Adrenal gland (tissue), 12 donors: Measurements from ENCODE around the gene KDM4C. TPM values are rescaled to one million over a fixed set of nuclear protein-coding genes. Genes with fewer than 3 reads are reported as not detected.

Source experiments
- DNase-seq, 7 donors: peaks; one replicate each; pipeline ENCODE4 v3.0.0-alpha.2; 2019 to 2020
- H3K27ac ChIP-seq, 5 donors: fragments of 200-600 bp; sonication (generic) in 4 of 5; 1 replicate in 3 of 5; 2 replicates in 2 of 5; pipeline versions ENCODE4 v1.5.1 to v1.8.0; 2016 to 2020; ENCODE audit warnings: mild to moderate bottlenecking in 1 of 5
- H3K27me3 ChIP-seq: fragments of 200-600 bp; 2 replicates; pipeline ENCODE4 v1.8.0; 2021
- H3K36me3 ChIP-seq, 2 donors: fragments of 200-600 bp; replicated peaks in 1 of 2; 1 replicate in 1 of 2; 2 replicates in 1 of 2; pipeline versions ENCODE4 v1.5.1 to v1.8.0; 2018 to 2022
- H3K4me1 ChIP-seq, 2 donors: fragments of 200-600 bp; replicated peaks in 1 of 2; 1 replicate in 1 of 2; 2 replicates in 1 of 2; pipeline versions ENCODE4 v1.5.1 to v1.8.0; 2018 to 2021
- H3K4me3 ChIP-seq, 4 donors: fragments of 200-600 bp; sonication (generic) in 3 of 4; one replicate each; pipeline ENCODE4 v1.5.1; 2016 to 2018
- H3K9me3 ChIP-seq, 3 donors: fragments of 200-600 bp; sonication (generic) in 1 of 3; replicated peaks in 1 of 3; 1 replicate in 2 of 3; 2 replicates in 1 of 3; pipeline versions ENCODE4 v1.5.1 to v1.8.0; 2016 to 2021
- POLR2A ChIP-seq, 2 donors: fragments of 450-650 bp; IDR thresholded peaks; one replicate each; pipeline ENCODE4 v1.6.1; 2017; ENCODE audit warnings: antibody characterized with exemption in 2 of 2, mild to moderate bottlenecking in 2 of 2, moderate library complexity in 1 of 2
- WGBS, 4 donors: extraction: QIAGEN DNeasy Blood & Tissue Kit in 2 of 4; methylation state at CpG; one replicate each; pipeline versions ENCODE4 v1.1.5 to v1.1.7; 2013 to 2017; 5-methylcytosine and 5-hydroxymethylcytosine counted together
- intact Hi-C, 2 donors: fragments of 100-400 bp; cut with DNase I; formaldehyde crosslinking; loops; one replicate each; pipeline versions ENCODE4 v1.14.1 to v1.15.0; 2022 to 2023
- polyA plus RNA-seq, 3 donors: library from polyadenylated mRNA; stranded (reverse); fragments of 200-250 nt in 2 of 3; fragments of 350-450 nt in 1 of 3; fragmentation: Illumina TruSeq in 1 of 3; extraction: RNeasy Lipid Tissue Mini Kit (QIAGEN cat#74804) in 1 of 3; gene quantifications; one replicate each; pipeline ENCODE4 v1.2.3, GENCODE V29; 2013 to 2014
- total RNA-seq, 9 donors: library from RNA; depleted of rRNA in 4 of 9; stranded (reverse); fragments of >200 nt in 4 of 9; fragments of 120-200 nt in 1 of 9; fragmentation: NEBNext Ultra II Directional in 1 of 9; extraction: Animal tissue kit (Norgen Biotek cat#: 25700) in 1 of 9; gene quantifications; one replicate each; pipeline versions ENCODE4 v1.1.0 to v1.2.4, GENCODE V29; 2013 to 2023
- TF ChIP-seq, protein P1 (sequence below), 6 experiments: fragments of 450-650 bp in 4 of 6; fragments of 200-600 bp in 2 of 6; sonication (generic) in 1 of 6; IDR thresholded peaks; 1 replicate in 5 of 6; 2 replicates in 1 of 6; pipeline versions ENCODE4 v1.5.1 to v1.8.0; 2016 to 2021; ENCODE audit warnings: antibody characterized with exemption in 6 of 6, mild to moderate bottlenecking in 2 of 6, moderate library complexity in 1 of 6
- donor health status: healthy with polysubstance abuse.
- donor health status: Bipolar disorder and iron deficiency.
- donor health status: DM: yes; HTN: yes; CAD: no.
- donor health status: DM: no; HTN: no; CAD: no.
- donor health status: DM: no; HTN: no; CAD: no.
- donor health status: DM: yes; HTN: yes; CAD: no.

The KDM4C gene
- total and polyA plus RNA-seq, 12 donors: 7.9 to 33.4 (median 23.3) TPM

- Histone ChIP-seq H3K27ac (no peak overlapping the region), H3K9me3 (no peaks in the 10 kb centered on the region), H3K4me1 (peaks cover 0 to 12% of the 10 kb centered on the region in 2 donors), H3K27me3 (no peaks in the 10 kb centered on the region), H3K4me3 (no peak overlapping the region), H3K36me3 (no peaks in the 10 kb centered on the region)
- no peak for DNase-seq
- no peak for TF ChIP-seq POLR2A (IDR thresholded peaks at IDR 0.05)
- WGBS, 4 donors: 90 to 97% (median 94%) methylated on average over 12 of the region's 12 CpGs
- intact Hi-C loops: no loop called here
These were observed 168.1 kb downstream of the KDM4C start for GRCh38 chr9:6925836-6926235.

DNA sequence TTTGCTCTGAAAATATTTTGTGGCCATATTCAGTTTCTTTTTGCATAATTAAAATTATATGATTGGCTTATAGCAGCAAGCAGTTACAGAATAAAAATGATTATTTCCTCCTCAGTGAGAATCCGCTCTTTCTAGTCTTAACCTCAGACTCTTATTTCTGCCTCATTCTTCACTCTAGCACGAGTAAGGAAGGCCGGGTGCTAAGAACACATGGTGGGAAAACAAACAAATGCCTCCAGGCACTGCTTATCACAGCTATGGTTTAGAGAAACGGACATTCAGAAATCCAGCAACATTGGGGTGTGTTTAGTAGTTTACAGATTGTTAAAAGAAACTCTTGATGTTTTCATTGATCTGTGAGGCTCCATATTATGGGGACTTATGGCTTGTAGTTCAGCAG is 168.7 kb downstream of the KDM4C start:
- Histone ChIP-seq H3K4me1 (peaks cover 0 to 12% of the 10 kb centered on the region in 2 donors), H3K27me3 (no peaks in the 10 kb centered on the region), H3K9me3 (no peaks in the 10 kb centered on the region), H3K36me3 (no peaks in the 10 kb centered on the region), H3K4me3 (no peak overlapping the region), H3K27ac (no peak overlapping the region)
- TF ChIP-seq POLR2A (IDR thresholded peaks at IDR 0.05): no peak
- TF ChIP-seq, protein P1, sequence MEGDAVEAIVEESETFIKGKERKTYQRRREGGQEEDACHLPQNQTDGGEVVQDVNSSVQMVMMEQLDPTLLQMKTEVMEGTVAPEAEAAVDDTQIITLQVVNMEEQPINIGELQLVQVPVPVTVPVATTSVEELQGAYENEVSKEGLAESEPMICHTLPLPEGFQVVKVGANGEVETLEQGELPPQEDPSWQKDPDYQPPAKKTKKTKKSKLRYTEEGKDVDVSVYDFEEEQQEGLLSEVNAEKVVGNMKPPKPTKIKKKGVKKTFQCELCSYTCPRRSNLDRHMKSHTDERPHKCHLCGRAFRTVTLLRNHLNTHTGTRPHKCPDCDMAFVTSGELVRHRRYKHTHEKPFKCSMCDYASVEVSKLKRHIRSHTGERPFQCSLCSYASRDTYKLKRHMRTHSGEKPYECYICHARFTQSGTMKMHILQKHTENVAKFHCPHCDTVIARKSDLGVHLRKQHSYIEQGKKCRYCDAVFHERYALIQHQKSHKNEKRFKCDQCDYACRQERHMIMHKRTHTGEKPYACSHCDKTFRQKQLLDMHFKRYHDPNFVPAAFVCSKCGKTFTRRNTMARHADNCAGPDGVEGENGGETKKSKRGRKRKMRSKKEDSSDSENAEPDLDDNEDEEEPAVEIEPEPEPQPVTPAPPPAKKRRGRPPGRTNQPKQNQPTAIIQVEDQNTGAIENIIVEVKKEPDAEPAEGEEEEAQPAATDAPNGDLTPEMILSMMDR (IDR thresholded peaks at IDR 0.05): no peak
- no peak for DNase-seq
- WGBS, 4 donors: 79 to 85% (median 82%) methylated on average over 4 of the region's 4 CpGs
- intact Hi-C loops: no loop called here

DNA sequence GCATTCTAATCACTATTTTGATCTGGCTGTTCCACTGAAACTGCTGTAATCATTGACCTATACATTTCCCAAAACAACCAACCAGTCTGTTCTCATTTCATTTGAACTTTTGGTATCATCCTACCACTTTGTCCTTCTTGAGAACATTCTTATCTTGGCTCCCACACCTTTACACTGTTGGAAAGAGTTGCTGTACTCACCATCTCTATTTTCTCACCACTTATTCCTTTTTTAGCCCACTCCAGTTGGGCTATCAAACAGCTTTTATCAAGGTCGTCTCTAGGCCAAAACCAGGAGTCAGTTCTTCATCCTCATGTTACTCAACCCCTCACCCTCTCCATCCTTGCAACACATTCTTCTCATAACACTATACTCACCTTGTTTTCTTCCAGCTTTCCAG is 170.1 kb downstream of the KDM4C start:
- intact Hi-C loops: no loop called here
- no peak for TF ChIP-seq POLR2A (IDR thresholded peaks at IDR 0.05)

DNA sequence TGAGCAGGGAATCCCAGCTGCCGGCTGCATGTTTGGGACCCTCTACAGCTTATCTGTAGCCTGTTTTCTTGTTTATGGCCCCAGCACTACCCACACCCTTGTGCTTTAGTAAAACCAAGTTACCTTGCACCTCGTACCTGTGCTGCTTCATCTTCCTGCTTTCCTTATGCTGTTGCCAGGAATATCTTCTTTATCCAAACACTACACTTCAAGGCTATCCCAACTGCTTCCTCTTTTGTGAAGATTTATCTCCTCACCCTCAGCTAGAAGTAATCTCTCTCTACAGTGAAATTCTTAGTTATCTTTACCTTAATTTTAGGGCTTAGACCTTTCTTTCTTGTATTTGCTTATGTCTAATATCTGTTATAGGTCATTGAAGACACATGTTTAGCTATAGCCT is 171.1 kb downstream of the KDM4C start:
- Histone ChIP-seq H3K36me3 (no peaks in the 10 kb centered on the region), H3K4me1 (peaks cover 0 to 15% of the 10 kb centered on the region in 2 donors), H3K4me3 (no peak overlapping the region), H3K9me3 (no peaks in the 10 kb centered on the region), H3K27me3 (no peaks in the 10 kb centered on the region), H3K27ac (no peak overlapping the region)
- intact Hi-C loops: no loop called here
- whole genome bisulfite sequencing, 4 donors: 66 to 82% (median 77%) methylated on average over 2 of the region's 2 CpGs
- TF ChIP-seq, protein P1 (IDR thresholded peaks at IDR 0.05): no peak
- TF ChIP-seq POLR2A (IDR thresholded peaks at IDR 0.05): no peak
- DNase-seq: no peak

More for the DNA sequence above, 170.1 kb downstream of the KDM4C start:
- Histone ChIP-seq H3K36me3 (no peaks in the 10 kb centered on the region), H3K27me3 (no peaks in the 10 kb centered on the region), H3K9me3 (no peaks in the 10 kb centered on the region), H3K4me3 (no peak overlapping the region), H3K4me1 (peaks cover 0 to 15% of the 10 kb centered on the region in 2 donors), H3K27ac (no peak overlapping the region)
- no peak for DNase-seq
- WGBS, 4 donors: 51 to 65% (median 58%) methylated on average over 1 of the region's 1 CpG

DNA sequence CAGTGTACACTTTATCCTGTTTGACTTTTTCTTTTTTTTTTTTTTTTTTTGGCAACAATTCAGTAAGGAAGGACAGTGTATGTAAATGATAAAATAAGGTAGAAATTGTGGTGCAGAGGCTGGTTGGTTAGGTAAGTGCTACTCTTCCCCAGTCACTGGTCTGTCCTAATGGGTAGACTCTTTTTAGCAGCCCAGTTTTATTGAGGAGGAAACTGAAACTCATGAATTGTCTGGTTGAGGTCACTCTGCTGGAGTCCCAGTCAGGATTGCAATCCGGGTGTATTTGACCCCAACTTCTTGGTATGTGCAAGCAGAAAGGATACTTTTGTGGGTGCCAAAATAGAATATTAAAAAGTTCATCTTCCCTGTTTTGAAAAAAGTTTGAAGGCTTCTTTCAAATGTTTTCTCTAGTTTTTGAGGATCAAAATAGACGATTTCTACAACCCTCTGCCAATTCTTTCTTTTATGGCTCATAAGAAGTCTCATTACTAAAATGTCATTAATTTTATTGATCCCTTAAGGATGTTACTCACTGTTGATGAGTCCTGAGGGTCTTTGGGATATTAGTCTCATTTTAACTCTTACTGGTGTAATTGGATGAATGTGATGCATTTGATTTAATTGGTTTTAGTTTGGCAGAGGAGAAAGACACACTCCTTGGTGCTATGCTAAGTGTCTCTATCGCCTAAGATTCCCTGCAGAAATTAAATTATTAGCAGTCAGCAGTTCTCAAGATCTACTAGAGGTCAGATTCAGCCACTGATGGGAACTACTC is 171.9 kb downstream of the KDM4C start:
- Histone ChIP-seq H3K36me3 (no peaks in the 10 kb centered on the region), H3K9me3 (no peaks in the 10 kb centered on the region), H3K27me3 (no peaks in the 10 kb centered on the region), H3K4me3 (no peak overlapping the region), H3K4me1 (peaks cover 0 to 15% of the 10 kb centered on the region in 2 donors), H3K27ac (no peak overlapping the region)
- intact Hi-C loops: no loop called here
- 69 to 79% (median 73%) methylated on average over 3 of the region's 3 CpGs for WGBS, 4 donors
- no peak for DNase-seq
- TF ChIP-seq, protein P1 (IDR thresholded peaks at IDR 0.05): no peak
- no peak for TF ChIP-seq POLR2A (IDR thresholded peaks at IDR 0.05)
